A204.1 (cell line): Measurements from ENCODE around the gene HES4.

Source experiments
- FAIRE-seq: peaks from 2 replicates; lab custom pipeline; 2012; peaks lifted over from hg19 to GRCh38; lab: Jason Lieb, UNC

The HES4 gene, protein sequence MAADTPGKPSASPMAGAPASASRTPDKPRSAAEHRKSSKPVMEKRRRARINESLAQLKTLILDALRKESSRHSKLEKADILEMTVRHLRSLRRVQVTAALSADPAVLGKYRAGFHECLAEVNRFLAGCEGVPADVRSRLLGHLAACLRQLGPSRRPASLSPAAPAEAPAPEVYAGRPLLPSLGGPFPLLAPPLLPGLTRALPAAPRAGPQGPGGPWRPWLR

DNA sequence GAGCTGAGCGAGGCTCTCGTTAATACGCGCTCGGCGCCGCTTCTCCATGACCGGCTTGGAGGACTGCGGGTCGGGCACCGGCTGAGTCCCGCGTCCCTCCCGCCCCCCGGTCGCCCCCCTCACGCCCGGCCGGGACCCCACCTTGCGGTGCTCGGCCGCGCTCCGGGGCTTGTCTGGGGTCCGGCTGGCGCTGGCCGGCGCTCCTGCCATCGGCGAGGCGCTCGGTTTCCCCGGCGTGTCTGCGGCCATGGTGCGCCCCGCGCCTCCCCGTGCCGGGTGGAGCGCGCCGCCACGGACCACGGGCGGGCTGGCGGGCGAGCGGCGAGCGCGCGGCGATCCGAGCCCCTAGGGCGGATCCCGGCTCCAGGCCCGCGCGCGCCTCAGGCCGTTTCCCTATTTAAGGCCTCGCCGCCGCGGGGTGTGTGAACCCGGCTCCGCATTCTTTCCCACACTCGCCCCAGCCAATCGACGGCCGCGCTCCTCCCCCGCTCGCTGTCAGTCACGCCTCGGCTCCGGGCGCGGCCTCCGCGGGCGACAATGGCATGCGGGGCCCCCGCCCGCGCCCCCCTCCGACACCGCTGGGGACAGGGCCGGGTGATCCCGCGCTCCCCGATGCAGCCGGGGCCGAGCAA, at the start of gene HES4:
Gene HES4 (minus strand): TSS at position 373 of the 632 bp plus-strand sequence. CDS start 124 bp downstream, at position 249.
- no peak for FAIRE-seq

DNA sequence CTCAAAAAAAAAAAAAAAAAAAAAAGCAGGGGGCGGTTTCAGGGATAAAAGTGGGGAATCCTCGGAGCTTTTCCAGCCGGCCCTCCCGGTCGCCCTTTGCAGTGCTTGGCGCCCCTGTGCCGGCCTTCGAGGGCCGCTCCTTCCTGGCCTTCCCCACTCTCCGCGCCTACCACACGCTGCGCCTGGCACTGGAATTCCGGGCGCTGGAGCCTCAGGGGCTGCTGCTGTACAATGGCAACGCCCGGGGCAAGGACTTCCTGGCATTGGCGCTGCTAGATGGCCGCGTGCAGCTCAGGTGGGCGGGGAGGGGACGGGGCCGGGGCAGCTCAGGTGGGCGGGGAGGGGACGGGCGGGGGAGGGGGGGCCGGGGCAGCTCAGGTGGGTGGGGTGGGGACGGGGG, 48.9 kb upstream of the HES4 start:
- no peak for FAIRE-seq

DNA sequence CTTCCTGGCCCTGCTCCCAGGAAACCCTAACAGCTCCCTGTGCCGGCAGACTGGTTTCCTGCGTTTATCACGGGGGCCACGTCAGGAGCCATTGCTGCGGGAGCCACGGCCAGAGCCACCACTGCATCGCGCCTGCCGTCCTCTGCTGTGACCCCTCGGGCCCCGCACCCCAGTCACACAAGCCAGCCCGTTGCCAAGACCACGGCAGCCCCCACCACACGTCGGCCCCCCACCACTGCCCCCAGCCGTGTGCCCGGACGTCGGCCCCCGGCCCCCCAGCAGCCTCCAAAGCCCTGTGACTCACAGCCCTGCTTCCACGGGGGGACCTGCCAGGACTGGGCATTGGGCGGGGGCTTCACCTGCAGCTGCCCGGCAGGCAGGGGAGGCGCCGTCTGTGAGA, 48.1 kb upstream of the HES4 start:
- no peak for FAIRE-seq

DNA sequence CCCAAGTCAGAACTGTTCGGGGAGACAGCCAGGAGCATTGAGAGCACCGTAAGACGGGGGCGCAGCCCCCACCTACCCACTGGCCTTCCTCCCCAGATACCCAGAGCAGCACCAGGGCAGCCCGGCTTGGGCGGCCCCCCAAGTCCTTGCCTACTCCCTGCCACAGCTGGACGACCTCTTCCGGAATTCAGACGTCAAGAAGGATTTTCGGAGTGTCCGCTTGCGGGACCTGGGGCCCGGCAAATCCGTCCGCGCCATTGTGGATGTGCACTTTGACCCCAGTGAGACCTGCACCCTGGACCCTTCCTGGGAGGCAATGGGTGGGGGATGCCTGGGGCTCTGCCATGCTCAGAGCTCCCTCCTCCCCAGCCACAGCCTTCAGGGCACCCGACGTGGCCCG, 47.5 kb upstream of the HES4 start:
- no peak for FAIRE-seq

DNA sequence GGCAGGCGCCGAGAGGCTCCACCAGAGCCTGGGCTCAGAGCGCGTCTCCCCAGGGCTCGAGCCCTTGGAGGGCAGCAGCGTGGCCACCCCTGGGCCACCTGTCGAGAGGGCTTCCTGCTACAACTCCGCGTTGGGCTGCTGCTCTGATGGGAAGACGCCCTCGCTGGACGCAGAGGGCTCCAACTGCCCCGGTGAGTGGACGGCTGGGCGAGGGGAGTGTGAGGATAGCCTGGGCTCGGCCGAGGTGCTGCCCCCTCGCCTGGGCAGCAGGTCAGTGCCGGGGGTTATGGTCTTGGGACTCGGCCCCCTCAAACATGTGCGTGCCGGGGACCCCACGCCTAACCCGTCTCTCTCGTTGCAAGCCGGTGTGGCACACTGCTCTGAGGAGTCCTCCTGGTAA, 46.9 kb upstream of the HES4 start:
- no peak for FAIRE-seq

DNA sequence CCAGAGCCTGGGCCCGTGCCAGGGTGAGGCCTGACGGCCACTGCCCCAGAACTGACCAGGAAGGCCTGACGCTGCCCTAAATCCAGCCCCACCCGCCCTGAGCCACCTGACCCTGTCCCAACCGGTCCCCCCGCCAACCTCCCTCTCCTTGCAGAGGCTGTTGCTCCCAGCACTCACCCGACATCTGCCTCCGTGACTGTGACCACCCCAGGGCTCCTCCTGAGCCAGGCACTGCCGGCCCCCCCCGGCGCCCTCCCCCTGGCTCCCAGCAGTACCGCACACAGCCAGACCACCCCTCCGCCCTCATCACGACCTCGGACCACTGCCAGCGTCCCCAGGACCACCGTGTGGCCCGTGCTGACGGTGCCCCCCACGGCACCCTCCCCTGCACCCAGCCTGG, 46.3 kb upstream of the HES4 start:
- FAIRE-seq: no peak

DNA sequence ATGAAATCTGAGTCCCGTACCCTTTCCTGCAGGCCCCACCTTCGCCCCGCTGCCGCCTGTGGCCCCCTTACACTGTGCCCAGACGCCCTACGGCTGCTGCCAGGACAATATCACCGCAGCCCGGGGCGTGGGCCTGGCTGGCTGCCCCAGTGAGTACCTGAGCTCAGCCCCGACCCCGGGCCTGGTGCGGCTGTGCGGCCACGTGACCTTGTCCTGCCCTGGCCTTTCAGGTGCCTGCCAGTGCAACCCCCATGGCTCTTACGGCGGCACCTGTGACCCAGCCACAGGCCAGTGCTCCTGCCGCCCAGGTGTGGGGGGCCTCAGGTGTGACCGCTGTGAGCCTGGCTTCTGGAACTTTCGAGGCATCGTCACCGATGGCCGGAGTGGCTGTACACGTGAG, 45.2 kb upstream of the HES4 start:
- FAIRE-seq: no peak

DNA sequence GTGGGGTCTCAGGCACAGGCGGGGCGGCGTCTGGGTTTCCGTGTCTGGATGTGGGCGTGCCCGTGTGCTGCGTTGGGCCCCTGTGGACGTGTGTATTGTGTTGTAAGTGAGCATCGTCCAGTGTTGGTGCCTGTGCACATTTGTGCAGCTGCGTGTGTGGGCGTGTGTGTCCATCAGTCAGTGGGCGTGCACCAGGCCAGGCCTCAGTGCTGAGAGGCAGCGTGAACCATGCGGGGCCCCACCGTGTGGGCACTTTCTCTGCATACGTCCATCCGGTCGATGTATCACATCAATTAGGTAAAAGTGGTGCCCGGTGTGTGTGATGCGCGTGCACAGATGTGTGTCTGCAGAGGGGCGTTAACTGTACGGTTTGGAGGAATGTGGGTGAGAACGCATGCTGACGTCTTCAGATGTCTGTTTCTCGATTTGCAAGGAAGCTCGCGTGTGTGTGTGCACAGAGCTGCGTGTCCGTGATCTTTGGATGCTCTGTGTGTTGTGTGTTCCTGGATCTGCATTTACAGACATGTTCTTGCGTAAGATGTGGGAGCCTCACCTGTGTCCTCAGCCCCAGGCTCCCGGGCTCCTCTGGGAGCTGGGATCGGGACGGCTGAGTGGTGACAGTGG, 44.7 kb upstream of the HES4 start:
- FAIRE-seq: no peak

DNA sequence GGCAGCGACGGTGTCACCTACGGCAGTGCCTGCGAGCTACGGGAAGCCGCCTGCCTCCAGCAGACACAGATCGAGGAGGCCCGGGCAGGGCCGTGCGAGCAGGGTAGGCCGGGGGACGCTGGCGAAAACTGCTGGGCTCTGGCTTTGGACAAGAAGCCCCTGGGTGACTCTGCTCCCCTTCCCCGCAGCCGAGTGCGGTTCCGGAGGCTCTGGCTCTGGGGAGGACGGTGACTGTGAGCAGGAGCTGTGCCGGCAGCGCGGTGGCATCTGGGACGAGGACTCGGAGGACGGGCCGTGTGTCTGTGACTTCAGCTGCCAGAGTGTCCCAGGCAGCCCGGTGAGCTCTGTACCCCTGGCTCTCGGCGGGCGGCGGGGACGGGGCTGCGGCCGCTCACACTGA, 44.0 kb upstream of the HES4 start:
- FAIRE-seq: no peak

DNA sequence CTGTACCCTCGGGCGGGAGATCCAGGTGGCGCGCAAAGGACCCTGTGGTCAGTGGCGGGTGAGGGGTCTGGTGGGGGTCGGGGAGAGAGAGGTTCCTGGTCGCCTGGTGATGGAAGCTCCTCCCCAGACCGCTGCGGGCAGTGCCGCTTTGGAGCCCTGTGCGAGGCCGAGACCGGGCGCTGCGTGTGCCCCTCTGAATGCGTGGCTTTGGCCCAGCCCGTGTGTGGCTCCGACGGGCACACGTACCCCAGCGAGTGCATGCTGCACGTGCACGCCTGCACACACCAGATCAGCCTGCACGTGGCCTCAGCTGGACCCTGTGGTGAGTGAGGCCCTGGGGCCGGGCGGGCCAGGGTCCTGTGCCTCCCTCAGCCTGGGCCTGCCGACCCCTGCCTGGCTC, 43.5 kb upstream of the HES4 start:
- no peak for FAIRE-seq

DNA sequence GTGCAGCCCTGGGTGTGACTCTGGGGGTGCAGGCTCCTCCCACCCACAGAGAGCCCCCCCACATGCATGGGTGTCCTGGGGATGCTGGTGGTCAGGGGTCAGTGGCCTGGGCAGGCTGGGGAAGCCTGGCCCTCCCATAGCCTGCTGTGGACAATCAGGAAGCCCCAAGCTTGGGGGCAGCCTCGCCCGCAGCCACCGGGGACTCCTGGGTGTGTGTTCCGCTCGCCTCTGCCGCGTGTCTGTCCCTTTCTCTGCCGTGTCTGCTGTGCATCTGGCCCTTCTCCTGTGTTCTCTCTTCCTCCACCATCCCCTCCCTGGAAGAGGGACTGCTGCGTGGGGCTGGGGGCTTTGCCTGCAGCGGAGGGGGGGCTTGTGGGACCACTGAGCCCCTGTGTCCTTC, 42.9 kb upstream of the HES4 start:
- FAIRE-seq: no peak

DNA sequence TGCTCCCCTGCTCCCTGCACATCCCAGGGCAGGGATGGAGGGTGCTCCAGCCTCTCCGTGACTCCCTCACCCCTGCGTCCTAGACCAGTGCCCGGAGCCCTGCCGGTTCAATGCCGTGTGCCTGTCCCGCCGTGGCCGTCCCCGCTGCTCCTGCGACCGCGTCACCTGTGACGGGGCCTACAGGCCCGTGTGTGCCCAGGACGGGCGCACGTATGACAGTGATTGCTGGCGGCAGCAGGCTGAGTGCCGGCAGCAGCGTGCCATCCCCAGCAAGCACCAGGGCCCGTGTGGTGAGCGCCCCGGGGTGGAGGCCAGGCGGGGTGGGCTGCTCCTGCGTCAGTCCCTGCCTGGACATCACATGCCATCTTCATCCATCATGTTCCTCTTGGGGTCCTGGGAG, 42.0 kb upstream of the HES4 start:
- no peak for FAIRE-seq

DNA sequence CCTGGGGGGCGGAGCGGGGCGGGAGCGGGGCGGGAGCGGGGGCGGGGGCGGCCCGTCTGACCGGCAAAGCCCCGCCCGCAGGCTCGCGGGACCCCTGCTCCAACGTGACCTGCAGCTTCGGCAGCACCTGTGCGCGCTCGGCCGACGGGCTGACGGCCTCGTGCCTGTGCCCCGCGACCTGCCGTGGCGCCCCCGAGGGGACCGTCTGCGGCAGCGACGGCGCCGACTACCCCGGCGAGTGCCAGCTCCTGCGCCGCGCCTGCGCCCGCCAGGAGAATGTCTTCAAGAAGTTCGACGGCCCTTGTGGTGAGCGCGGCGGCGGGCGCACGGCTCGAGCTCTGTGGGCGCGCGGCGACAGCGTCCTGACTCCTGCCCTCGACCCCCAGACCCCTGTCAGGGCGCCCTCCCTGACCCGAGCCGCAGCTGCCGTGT, 41.2 kb upstream of the HES4 start:
- no peak for FAIRE-seq

DNA sequence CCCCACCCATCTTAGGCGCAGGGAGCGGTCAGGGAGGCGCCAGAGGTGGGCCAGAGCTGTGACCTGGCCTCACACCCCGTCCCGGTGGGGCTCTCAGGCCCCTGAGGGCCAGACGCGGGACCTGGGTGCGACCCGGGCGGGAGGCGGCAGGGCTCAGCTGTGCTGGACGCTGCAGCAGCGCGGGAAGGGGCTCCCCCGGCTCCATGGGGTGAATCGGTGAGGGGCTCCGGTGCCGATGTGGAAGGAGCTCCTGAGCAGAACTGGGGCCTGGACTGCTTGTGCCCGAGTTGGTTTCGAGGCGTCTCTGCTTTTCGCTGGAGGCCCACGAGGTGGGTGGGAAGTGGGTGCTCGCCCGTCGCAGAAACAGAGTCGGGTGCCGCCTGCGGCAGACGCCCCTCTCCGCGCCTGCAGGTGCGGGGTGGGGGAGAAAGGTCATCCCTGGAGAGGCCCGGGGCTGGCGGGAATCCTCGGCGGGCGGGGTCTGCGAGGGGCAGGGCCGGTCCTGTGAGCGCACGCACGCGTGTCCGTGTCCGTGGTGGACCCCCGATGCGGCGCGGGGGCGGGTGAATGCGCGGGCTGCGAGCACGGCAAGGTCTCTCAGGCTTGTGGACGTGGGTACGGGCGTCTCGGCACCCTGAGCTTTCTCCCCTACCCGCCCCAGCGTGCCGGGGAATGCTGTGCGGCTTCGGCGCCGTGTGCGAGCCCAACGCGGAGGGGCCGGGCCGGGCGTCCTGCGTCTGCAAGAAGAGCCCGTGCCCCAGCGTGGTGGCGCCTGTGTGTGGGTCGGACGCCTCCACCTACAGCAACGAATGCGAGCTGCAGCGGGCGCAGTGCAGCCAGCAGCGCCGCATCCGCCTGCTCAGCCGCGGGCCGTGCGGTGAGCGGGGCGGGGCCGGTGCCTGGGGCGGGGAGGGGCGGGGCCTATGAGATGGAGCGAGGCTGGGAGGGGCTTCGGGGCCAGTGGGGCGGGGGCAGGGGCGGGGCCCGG, 40.4 kb upstream of the HES4 start:
- FAIRE-seq: no peak

DNA sequence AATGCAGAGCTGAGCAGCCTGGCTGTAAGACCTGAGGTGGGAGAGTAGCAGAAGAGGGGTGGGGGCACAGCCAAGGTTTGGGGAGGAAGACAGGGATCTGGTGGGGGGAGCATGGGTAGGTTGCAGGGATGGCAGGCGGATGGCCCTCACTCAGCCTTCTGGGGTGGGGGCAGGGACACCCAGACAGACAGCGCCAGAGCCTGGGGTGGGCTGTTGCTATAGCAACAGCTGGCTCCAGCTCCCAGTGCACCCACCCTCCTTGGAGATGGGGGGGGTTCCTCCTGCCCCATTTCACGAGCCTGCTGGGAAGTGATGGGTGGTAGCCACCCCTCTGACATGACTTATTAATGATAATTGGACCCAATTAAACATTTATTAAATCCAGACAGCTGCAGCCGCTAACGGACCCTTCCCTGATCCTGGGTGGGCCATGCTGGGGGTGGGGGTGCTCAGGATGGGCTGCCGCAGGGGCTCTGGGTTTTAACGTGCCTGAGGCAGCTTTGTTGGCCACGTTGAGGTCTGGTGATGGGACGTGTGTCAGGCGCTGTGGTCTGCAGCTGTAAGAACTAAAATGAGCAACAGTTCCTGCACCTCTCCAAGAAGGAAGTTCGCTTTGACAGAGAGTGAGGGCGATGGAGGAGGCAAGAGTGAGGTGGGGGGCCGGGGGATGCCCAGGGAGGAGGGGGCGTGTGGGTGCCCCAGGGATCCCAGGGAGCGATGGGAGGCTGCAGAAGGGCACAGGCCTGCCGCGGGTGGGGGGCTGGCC, 39.4 kb upstream of the HES4 start:
- no peak for FAIRE-seq

DNA sequence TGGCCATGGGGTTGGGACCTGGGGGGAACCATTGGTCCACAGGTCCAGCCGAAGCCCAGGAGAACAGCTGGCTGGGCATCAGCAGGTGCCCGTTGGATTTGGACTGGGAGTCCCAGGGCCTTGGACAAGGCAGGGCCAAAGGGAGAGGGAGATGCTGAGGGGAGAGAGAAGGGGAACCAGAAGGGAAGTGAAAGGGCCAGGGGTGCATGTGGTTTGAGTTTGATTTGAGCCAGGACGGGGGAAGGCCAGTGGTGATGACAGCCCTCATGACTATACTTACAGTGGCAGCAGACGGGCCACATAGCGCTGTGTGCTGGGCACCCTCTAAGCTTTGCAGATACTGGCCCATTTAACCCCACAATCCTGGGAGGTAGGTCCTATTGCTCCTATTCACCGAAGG, 38.8 kb upstream of the HES4 start:
- FAIRE-seq: no peak

DNA sequence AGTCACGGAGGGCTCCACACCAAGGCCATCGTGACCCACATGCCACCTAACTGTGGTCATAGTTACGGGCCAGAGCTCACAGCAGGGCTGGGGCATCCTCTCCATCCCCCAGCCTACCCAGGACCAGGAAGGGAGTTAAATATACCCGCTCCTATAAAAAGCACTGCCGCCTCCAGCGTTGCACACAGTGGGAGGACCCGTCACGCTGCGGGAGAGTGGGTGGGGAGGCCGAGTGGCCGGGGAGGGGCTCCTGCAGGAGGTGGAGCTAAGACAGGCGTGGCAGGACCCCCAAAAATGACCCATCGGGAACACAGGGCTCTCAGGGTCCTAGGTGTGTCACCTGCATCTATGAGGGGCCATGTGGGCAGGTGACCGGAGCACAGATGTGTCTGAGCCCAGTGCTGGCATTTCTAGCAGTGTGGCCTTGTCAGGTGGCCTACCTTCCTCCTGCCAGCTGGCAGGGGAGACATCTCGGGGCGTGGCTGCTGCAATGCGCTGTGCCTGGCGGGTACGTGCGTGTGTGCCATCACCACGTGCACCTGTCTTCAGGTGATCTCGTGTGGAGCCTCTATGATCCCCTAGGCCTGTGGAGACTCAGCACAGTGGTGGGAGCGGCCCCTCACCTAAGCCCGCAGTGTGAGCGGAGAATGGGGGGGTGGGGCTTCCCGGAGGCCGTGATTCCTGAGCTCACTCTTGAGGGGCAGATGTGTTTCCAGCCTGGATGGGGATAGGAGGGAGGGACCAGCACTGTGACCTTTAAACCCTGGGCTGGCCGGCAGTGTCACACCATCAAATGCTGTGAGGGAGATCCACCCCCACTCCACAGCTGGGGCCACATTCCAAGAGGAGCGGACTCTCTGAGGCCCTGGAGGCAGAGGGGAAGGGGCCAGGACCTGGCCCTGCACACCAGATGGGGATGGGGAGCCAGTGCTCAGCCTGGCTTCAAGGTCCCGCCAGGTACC, 37.8 kb upstream of the HES4 start:
- FAIRE-seq: no peak

DNA sequence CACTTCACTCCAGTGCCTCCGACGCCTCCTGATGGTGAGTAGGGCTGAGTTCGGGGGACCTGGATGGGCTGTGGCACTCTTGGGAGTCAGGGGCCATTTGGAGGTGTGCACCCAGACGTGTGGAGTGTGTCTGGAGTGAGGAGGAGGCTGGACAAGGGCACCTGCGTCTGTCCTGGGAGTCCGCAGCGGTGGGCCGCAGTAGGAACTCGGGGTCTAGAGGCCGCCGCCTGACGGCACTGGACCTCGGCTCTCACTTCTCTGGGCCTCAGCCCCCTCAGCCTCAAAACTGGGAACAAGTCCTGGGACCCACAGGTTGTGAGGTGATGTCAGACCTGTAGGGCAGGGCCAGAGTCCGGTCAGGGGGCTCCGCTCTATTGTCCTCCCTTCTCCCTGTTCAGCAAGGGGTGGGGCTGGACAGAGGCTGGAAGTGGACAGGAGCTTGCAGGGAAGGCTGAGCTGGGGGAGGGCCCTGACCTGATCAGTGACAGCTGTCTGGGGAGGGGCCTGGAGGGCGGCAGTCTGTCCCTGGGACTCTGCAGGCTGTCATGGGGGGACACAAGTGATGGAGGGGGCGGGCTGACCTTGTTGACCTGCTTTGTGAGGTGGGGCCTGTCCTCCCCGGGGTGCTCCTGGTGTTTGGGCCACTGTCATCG, 35.5 kb upstream of the HES4 start:
- no peak for FAIRE-seq

DNA sequence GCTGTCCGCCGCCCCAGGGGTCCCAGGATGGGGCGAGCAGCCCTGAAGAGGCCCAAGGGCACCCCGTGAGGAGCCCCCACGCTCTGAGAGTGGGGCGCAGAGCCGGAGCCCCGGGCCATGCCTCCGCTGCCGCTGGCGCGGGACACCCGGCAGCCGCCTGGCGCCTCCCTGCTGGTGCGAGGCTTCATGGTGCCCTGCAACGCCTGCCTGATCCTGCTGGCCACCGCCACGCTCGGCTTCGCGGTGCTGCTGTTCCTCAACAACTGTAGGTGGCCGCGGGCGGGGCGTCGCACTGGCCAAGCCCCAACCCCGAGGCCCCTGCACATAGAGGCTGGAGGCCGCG, 34.5 kb upstream of the HES4 start:
- FAIRE-seq: no peak

DNA sequence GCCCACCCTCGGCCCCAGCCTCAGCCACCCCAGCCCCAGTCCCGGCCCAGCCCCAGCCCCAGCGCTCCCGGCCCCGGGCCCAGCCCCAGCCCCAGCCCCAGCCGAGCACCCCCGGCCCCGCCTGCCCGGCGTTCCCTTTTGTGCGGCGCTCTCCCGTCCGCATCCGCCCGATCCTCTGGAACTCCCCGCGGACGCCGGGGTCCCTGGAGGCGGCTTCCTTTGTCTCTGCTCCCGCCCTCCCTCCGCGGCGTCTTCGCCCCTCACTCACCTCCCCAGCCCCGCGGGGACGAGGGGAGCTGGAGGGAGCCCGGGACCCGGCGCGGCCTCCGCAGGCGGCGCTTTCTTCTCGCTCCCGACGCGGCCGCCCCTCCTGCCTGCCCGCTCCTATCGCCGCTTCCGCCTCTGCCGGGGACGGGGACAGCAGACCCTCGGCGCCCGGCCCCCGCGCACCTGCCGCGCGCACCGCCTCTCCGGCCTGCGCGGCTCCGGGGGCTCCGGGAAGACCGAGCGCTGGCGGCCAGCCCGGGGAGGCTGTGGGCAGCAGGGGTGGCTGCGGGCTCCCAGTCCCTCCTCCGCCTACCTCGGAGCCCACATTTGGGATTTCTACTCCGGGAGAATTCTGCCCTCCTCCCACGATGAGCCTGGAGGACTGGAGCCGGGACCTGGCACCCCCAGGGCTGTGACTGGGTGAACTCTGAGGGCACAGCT, 34.0 kb upstream of the HES4 start:
- FAIRE-seq: no peak
